ENCODE measurements around the gene ABCA4.

DNA sequence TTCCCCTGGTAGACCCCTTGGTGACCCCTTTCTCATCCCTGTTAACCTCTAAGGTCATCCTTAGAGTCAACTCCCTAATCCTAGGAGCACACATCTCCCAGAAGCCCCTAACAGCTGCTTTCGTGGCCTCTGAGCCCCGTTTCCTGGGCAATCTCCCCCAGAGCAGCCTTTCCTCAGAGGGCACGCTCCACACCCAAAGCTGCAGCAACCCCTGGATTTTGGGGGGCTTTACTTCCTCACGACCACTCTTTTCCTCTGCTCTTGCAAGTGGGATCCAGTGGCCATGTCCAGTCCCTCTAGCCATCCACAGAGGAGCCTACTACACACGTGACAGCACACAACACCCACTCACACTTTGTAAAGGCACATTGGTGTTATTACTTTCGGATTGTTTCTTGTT, 13.8 kb downstream of the ABCA4 start:
- TF ChIP-seq, protein P1, sequence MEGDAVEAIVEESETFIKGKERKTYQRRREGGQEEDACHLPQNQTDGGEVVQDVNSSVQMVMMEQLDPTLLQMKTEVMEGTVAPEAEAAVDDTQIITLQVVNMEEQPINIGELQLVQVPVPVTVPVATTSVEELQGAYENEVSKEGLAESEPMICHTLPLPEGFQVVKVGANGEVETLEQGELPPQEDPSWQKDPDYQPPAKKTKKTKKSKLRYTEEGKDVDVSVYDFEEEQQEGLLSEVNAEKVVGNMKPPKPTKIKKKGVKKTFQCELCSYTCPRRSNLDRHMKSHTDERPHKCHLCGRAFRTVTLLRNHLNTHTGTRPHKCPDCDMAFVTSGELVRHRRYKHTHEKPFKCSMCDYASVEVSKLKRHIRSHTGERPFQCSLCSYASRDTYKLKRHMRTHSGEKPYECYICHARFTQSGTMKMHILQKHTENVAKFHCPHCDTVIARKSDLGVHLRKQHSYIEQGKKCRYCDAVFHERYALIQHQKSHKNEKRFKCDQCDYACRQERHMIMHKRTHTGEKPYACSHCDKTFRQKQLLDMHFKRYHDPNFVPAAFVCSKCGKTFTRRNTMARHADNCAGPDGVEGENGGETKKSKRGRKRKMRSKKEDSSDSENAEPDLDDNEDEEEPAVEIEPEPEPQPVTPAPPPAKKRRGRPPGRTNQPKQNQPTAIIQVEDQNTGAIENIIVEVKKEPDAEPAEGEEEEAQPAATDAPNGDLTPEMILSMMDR (IDR thresholded peaks at IDR 0.05 in 4 of 5, conservative IDR thresholded peaks at IDR 0.05 in 1 of 5): no peak
- no peak for TF ChIP-seq POLR2A (IDR thresholded peaks at IDR 0.05)
